Ectodermal cell (in vitro differentiated cells): ENCODE results near the gene ABTB2.
"Not testable (repeated sequence)": the region's sequence is repeated elsewhere in the genome, so short reads cannot be mapped to it uniquely, and the experiment has no call there.

Experiments
- H3K27ac ChIP-seq: 2 replicates; pipeline ENCODE4 v1.7.0; 2013; ENCODE audit warnings: mild to moderate bottlenecking, low read depth, low read length; ENCODE audit not compliant: insufficient read depth, poor library complexity, severe bottlenecking
- H3K27me3 ChIP-seq: 2 replicates; pipeline ENCODE4 v1.7.0; 2013; ENCODE audit warnings: mild to moderate bottlenecking, low read length; ENCODE audit not compliant: insufficient read depth, control insufficient read depth, poor library complexity, severe bottlenecking
- H3K36me3 ChIP-seq: one replicate; pipeline ENCODE4 v1.7.0; 2013; ENCODE audit warnings: low read length; ENCODE audit not compliant: control insufficient read depth, insufficient read depth
- H3K4me1 ChIP-seq: one replicate; pipeline ENCODE4 v1.7.0; 2013; ENCODE audit warnings: low read length; ENCODE audit not compliant: control insufficient read depth, insufficient read depth
- H3K4me3 ChIP-seq: 2 replicates; pipeline ENCODE4 v1.7.0; 2013; ENCODE audit warnings: low read depth, low read length, control low read depth; ENCODE audit not compliant: insufficient read depth
- H3K9me3 ChIP-seq: 2 replicates; pipeline ENCODE4 v1.7.0; 2013; ENCODE audit warnings: mild to moderate bottlenecking, low read length, moderate library complexity; ENCODE audit not compliant: control insufficient read depth
- WGBS, 2 experiments: methylation state at CpG; one replicate each; pipeline ENCODE4 v1.1.7; 2013; ENCODE audit warnings: missing lambda C conversion rate in 2 of 2; 5-methylcytosine and 5-hydroxymethylcytosine counted together

The ABTB2 gene

GRCh38 chr11:34222030-34222429 is 135.8 kb downstream of the ABTB2 start:
- Histone ChIP-seq H3K9me3 (no peaks in the 10 kb centered on the region), H3K4me3 (no peak overlapping the region), H3K36me3 (no peaks in the 10 kb centered on the region), H3K27me3 (no peaks in the 10 kb centered on the region), H3K27ac (no peak overlapping the region), H3K4me1 (peaks cover 8% of the 10 kb centered on the region)

GRCh38 chr11:34219941-34220370 is 137.9 kb downstream of the ABTB2 start:
- H3K4me1 ChIP-seq, result peaks cover 8% of the 10 kb centered on the region
- WGBS, 2 experiments, result 94 to 95% methylated on average over 5 of the region's 5 CpGs
- H3K9me3 ChIP-seq, result no peaks in the 10 kb centered on the region
- H3K4me3 ChIP-seq, result no peak overlapping the region
- H3K27me3 ChIP-seq, result no peaks in the 10 kb centered on the region
- H3K27ac ChIP-seq, result no peak overlapping the region
- H3K36me3 ChIP-seq, result no peaks in the 10 kb centered on the region

GRCh38 chr11:34219279-34219678 is 138.5 kb downstream of the ABTB2 start:
- no peaks in the 10 kb centered on the region for H3K27me3 ChIP-seq
- H3K9me3 ChIP-seq, result no peaks in the 10 kb centered on the region
- no peak overlapping the region for H3K4me3 ChIP-seq
- H3K4me1 ChIP-seq, result peaks cover 8% of the 10 kb centered on the region
- H3K27ac ChIP-seq, result no peak overlapping the region
- 80 to 89% methylated on average over 1 of the region's 1 CpG for WGBS, 2 experiments
- H3K36me3 ChIP-seq, result no peaks in the 10 kb centered on the region

GRCh38 chr11:34218756-34219155 is 139.1 kb downstream of the ABTB2 start:
- H3K36me3 ChIP-seq, H3K27me3 ChIP-seq, H3K27ac ChIP-seq, H3K9me3 ChIP-seq, H3K4me3 ChIP-seq, H3K4me1 ChIP-seq: not testable (repeated sequence)
- WGBS, 2 experiments, result 86% methylated on average over 1 of the region's 2 CpGs; no CpG with 5 or more reads in 1 of the 2 experiments

GRCh38 chr11:34218067-34218466 is 139.7 kb downstream of the ABTB2 start:
- Histone ChIP-seq H3K4me3 (no peak overlapping the region), H3K27ac (no peak overlapping the region), H3K4me1 (peaks cover 2% of the 10 kb centered on the region), H3K36me3 (no peaks in the 10 kb centered on the region), H3K9me3 (no peaks in the 10 kb centered on the region), H3K27me3 (no peaks in the 10 kb centered on the region)

GRCh38 chr11:34216706-34217105 is 141.1 kb downstream of the ABTB2 start:
- WGBS, 2 experiments, result 71 to 74% methylated on average over 5 to 6 of the region's 6 CpGs
- Histone ChIP-seq H3K27me3 (no peaks in the 10 kb centered on the region), H3K36me3 (no peaks in the 10 kb centered on the region), H3K4me1 (no peaks in the 10 kb centered on the region), H3K27ac (no peak overlapping the region), H3K4me3 (no peak overlapping the region), H3K9me3 (no peaks in the 10 kb centered on the region)

GRCh38 chr11:34215806-34216453 is 141.9 kb downstream of the ABTB2 start:
- no peaks in the 10 kb centered on the region for H3K9me3 ChIP-seq
- H3K36me3 ChIP-seq, result no peaks in the 10 kb centered on the region
- H3K4me1 ChIP-seq, result no peaks in the 10 kb centered on the region
- no peaks in the 10 kb centered on the region for H3K27me3 ChIP-seq
- no peak overlapping the region for H3K4me3 ChIP-seq
- H3K27ac ChIP-seq, result no peak overlapping the region
- WGBS, 2 experiments, result 87% methylated on average over 1 of the region's 1 CpG; no CpG with 5 or more reads in 1 of the 2 experiments

GRCh38 chr11:34214961-34215805 is 142.6 kb downstream of the ABTB2 start:
- Histone ChIP-seq H3K4me3 (no peak overlapping the region), H3K27ac (no peak overlapping the region), H3K36me3 (no peaks in the 10 kb centered on the region), H3K9me3 (no peaks in the 10 kb centered on the region), H3K27me3 (no peaks in the 10 kb centered on the region), H3K4me1 (peaks cover under 1% of the 10 kb centered on the region)
- WGBS, 2 experiments, result 56 to 62% methylated on average over 5 of the region's 5 CpGs

GRCh38 chr11:34213366-34213765 is 144.4 kb downstream of the ABTB2 start:
- no peak overlapping the region for H3K27ac ChIP-seq
- no peaks in the 10 kb centered on the region for H3K27me3 ChIP-seq
- peaks cover 4% of the 10 kb centered on the region for H3K4me1 ChIP-seq
- H3K9me3 ChIP-seq, result no peaks in the 10 kb centered on the region
- no peak overlapping the region for H3K4me3 ChIP-seq
- H3K36me3 ChIP-seq, result no peaks in the 10 kb centered on the region
- 74% methylated on average over 5 of the region's 5 CpGs for WGBS, 2 experiments

GRCh38 chr11:34212566-34212965 is 145.2 kb downstream of the ABTB2 start:
- no peak overlapping the region for H3K4me3 ChIP-seq
- H3K9me3 ChIP-seq, result no peaks in the 10 kb centered on the region
- H3K36me3 ChIP-seq, result no peaks in the 10 kb centered on the region
- 88 to 95% methylated on average over 3 of the region's 3 CpGs for WGBS, 2 experiments
- no peaks in the 10 kb centered on the region for H3K27me3 ChIP-seq
- no peak overlapping the region for H3K27ac ChIP-seq
- peaks cover 4% of the 10 kb centered on the region for H3K4me1 ChIP-seq
